ENCODE results near the gene RBM14. TPM values are rescaled to one million over a fixed set of nuclear protein-coding genes. Genes with fewer than 3 reads are reported as not detected.

RBM14 gene, protein sequence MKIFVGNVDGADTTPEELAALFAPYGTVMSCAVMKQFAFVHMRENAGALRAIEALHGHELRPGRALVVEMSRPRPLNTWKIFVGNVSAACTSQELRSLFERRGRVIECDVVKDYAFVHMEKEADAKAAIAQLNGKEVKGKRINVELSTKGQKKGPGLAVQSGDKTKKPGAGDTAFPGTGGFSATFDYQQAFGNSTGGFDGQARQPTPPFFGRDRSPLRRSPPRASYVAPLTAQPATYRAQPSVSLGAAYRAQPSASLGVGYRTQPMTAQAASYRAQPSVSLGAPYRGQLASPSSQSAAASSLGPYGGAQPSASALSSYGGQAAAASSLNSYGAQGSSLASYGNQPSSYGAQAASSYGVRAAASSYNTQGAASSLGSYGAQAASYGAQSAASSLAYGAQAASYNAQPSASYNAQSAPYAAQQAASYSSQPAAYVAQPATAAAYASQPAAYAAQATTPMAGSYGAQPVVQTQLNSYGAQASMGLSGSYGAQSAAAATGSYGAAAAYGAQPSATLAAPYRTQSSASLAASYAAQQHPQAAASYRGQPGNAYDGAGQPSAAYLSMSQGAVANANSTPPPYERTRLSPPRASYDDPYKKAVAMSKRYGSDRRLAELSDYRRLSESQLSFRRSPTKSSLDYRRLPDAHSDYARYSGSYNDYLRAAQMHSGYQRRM
- total RNA-seq (ENCODE audit: unreplicated experiment): 89.2 TPM
- long read RNA-seq, transcript RBM14-201 (3 exons, 2,828 nt): major isoform, 14 of 21 reads
- long read RNA-seq, partial matches to known transcripts: 4 of 21 reads
- long read RNA-seq, other reads (novel, unspliced or antisense): 2 of 21 reads

DNA sequence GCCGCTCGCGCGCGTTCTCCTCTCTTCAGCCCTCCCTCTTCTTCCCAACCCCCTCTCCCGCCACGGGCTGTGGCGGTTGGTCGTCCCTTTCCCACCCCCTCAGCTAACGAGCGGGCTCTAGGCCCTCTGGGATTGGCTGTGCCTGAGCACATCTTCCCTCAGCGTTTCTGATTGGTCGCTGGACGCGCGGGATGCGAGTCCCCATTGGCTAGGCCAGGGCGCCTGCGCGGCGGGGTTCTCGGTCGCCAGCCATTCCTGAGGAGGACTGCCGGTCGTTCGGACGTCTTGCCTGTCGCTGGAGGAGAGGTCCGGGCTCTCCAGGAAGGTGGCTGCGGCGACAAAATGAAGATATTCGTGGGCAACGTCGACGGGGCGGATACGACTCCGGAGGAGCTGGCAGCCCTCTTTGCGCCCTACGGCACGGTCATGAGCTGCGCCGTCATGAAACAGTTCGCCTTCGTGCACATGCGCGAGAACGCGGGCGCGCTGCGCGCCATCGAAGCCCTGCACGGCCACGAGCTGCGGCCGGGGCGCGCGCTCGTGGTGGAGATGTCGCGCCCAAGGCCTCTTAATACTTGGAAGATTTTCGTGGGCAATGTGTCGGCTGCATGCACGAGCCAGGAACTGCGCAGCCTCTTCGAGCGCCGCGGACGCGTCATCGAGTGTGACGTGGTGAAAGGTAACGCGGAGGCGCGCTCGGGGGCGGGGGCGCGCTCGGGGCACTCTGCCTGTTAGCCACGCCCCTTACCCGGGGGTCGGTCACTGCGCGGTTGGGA lies at the start of gene RBM14:
RBM14 (plus strand) TSS at position 252 of the 776 bp plus-strand sequence; CDS start at position 343, 91 bp downstream.
- DNase-seq: peak; percentile 99
- H3K9me3 Mint-ChIP-seq (ENCODE audit: unreplicated experiment): peaks cover 13% of the 10 kb centered on the region
- peak within 1 kb of the TSS; percentile 98 for H3K4me3 Mint-ChIP-seq (ENCODE audit: unreplicated experiment)
- H3K27ac Mint-ChIP-seq (ENCODE audit: unreplicated experiment): peak within 1 kb of the TSS; percentile 95
- H3K27me3 Mint-ChIP-seq (ENCODE audit: unreplicated experiment): peaks cover 4% of the 10 kb centered on the region
- no peaks in the 10 kb centered on the region for H3K36me3 Mint-ChIP-seq (ENCODE audit: unreplicated experiment)
- H3K4me1 Mint-ChIP-seq (ENCODE audit: low read depth, unreplicated experiment): peaks cover 16% of the 10 kb centered on the region
- TF ChIP-seq, protein P1, sequence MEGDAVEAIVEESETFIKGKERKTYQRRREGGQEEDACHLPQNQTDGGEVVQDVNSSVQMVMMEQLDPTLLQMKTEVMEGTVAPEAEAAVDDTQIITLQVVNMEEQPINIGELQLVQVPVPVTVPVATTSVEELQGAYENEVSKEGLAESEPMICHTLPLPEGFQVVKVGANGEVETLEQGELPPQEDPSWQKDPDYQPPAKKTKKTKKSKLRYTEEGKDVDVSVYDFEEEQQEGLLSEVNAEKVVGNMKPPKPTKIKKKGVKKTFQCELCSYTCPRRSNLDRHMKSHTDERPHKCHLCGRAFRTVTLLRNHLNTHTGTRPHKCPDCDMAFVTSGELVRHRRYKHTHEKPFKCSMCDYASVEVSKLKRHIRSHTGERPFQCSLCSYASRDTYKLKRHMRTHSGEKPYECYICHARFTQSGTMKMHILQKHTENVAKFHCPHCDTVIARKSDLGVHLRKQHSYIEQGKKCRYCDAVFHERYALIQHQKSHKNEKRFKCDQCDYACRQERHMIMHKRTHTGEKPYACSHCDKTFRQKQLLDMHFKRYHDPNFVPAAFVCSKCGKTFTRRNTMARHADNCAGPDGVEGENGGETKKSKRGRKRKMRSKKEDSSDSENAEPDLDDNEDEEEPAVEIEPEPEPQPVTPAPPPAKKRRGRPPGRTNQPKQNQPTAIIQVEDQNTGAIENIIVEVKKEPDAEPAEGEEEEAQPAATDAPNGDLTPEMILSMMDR (IDR thresholded peaks at IDR 0.05; ENCODE audit: partially characterized antibody, unreplicated experiment): no peak

DNA sequence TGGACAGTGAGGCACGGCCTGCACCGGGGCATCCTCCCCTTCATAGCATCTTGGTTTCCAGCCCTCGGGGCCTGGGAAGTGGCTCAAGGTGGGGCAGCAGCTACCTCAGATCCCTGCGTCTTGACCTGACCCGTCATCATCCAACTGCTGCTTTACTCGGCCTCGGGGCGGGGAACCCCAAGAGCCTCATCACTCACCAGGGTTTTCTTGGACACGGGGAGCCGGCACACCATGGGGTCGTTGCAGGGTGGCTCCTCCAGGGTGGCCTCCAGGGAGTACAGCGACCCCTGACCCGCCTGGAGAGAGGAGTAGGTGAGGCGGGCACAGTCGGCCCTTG lies 48.7 kb upstream of the RBM14 start:
- Mint-ChIP-seq H3K4me3 (ENCODE audit: unreplicated experiment) (peak overlapping the region; percentile 55), H3K4me1 (ENCODE audit: low read depth, unreplicated experiment) (peaks cover 12% of the 10 kb centered on the region), H3K27ac (ENCODE audit: unreplicated experiment) (no peak overlapping the region)

DNA sequence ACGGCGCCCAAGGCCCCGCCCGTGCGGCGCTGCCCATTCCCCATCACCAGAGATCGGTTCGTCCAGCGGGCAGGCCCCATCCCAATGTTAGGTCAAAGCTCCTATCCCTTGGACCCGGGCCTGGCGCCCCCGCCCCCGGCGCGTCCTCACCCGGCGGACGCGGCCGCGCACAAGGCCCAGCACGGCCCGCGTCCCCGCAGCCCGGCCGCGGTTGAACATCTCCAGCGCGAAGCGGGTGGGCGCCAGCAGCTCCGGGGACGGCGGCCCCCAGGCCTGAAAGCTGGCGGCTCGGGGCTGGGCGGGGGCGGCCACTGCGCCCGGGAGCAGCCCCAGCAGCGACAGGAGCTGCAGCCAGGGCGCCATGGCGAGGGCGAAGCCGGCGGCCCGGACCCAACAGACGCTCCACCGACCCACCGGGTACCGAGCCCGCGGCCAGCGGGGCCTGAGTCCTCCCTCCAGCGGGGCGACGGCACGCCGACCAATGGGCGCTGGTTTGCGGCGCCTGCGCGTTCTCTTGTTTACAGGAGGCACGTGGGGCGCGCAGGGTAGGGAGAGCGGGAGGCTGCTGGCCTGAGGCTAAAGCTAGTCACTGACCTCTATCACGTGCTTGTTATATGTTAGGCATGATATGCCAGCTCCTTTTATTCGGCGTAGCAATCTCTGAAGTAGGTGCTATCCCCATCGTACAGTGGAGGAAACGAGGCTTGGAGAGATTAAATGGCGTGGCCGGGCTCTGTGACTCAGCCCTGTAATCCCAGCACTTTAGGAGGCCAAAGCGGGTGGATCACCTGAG lies 48.1 kb upstream of the RBM14 start, which contains the start of gene CTSF:
CTSF (minus strand) TSS at position 483 of the 793 bp plus-strand sequence; CDS start at position 363, 120 bp downstream.
- no peak within 1 kb of the TSS for H3K27ac Mint-ChIP-seq (ENCODE audit: unreplicated experiment)

More for the DNA sequence above, 48.7 kb upstream of the RBM14 start:
- no peak for DNase-seq
- Mint-ChIP-seq H3K27me3 (ENCODE audit: unreplicated experiment) (peaks cover 2% of the 10 kb centered on the region), H3K36me3 (ENCODE audit: unreplicated experiment) (no peaks in the 10 kb centered on the region), H3K9me3 (ENCODE audit: unreplicated experiment) (peaks cover 3% of the 10 kb centered on the region)
- TF ChIP-seq, protein P1 (IDR thresholded peaks at IDR 0.05; ENCODE audit: partially characterized antibody, unreplicated experiment): no peak

DNA sequence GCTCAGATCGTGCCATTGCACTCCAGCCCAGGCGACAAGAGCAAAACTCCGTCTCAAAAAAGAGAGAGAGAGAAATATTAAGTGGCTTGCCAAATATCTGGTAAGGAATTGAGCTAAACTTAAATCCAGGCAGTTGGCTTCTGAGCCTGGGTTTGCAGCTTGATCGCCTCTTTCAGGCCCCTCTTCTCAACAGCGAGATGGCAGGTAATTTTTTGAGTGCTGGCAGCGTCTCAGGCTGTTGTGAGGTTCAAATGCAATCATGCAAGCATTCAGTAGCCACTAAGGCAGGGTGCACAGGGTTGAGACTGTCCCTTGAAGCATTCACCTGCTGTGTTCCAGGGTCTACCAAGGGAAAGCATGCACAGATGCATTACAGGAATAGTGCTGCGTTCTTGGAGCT lies 47.4 kb upstream of the RBM14 start:
- Mint-ChIP-seq H3K27me3 (ENCODE audit: unreplicated experiment) (peaks cover 1% of the 10 kb centered on the region), H3K9me3 (ENCODE audit: unreplicated experiment) (peaks cover 6% of the 10 kb centered on the region), H3K4me1 (ENCODE audit: low read depth, unreplicated experiment) (peaks cover 10% of the 10 kb centered on the region), H3K36me3 (ENCODE audit: unreplicated experiment) (peaks cover 6% of the 10 kb centered on the region), H3K4me3 (ENCODE audit: unreplicated experiment) (no peak overlapping the region), H3K27ac (ENCODE audit: unreplicated experiment) (no peak overlapping the region)
- DNase-seq: no peak
- TF ChIP-seq, protein P1 (IDR thresholded peaks at IDR 0.05; ENCODE audit: partially characterized antibody, unreplicated experiment): no peak

More for the DNA sequence above, 48.1 kb upstream of the RBM14 start, which contains the start of gene CTSF:
- peak within 1 kb of the TSS; percentile 55 for H3K4me3 Mint-ChIP-seq (ENCODE audit: unreplicated experiment)
- H3K4me1 Mint-ChIP-seq (ENCODE audit: low read depth, unreplicated experiment): peaks cover 11% of the 10 kb centered on the region
- H3K36me3 Mint-ChIP-seq (ENCODE audit: unreplicated experiment): no peaks in the 10 kb centered on the region
- peak; percentile 84 for DNase-seq
- TF ChIP-seq, protein P1 (IDR thresholded peaks at IDR 0.05; ENCODE audit: partially characterized antibody, unreplicated experiment): no peak
- peaks cover 3% of the 10 kb centered on the region for H3K9me3 Mint-ChIP-seq (ENCODE audit: unreplicated experiment)
- H3K27me3 Mint-ChIP-seq (ENCODE audit: unreplicated experiment): no peaks in the 10 kb centered on the region
